Measurements from ENCODE around the gene FOXP1. TPM values are rescaled to one million over a fixed set of nuclear protein-coding genes. Genes with fewer than 3 reads are reported as not detected.

The FOXP1 gene
- total RNA-seq, 2 experiments from 2014 or later: 493 to 508 TPM

DNA sequence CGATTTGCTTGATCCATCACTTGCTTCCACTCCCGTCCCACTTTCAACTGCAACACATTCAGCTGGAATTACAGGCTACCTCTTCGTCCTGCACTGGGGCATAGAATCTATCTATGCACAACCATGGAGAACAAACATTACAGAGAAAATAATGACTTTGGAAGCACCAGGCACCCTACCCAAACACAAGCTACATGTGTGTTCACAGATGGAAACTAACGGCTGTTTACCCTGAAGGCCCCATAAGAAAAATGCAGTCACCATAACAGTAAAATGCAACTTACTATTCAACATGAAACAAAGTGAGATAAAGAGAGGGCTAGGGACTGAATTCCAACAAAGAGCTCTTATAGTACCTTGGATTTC is 496.8 kb downstream of the FOXP1 start:
- ATAC-seq (ENCODE audit: poor library complexity) (no peak), DNase-seq (no peak)
- H3K4me3 Mint-ChIP-seq: peak overlapping the region; percentile 69
- peak overlapping the region; percentile 86 for H3K27ac Mint-ChIP-seq
- Histone ChIP-seq H3K27me3 (ENCODE audit: control insufficient read depth in 1 of 2, insufficient read depth in 2 of 2, low read length in 2 of 2) (no peaks in the 10 kb centered on the region), H3K9me3 (ENCODE audit: control insufficient read depth in 1 of 2, insufficient read depth in 1 of 2, low read length in 2 of 2) (no peaks in the 10 kb centered on the region), H3K4me3 (ENCODE audit: low read length) (no peak overlapping the region), H3K36me3 (ENCODE audit: insufficient read depth, low read length) (peaks cover 21% of the 10 kb centered on the region), H3K4me1 (ENCODE audit: insufficient read depth, low read length) (peaks cover 82% of the 10 kb centered on the region), H3K27ac (ENCODE audit: low read depth in 1 of 2, low read length in 2 of 2) (peak overlapping the region; percentile 57 to 71)
- H3K36me3 Mint-ChIP-seq (ENCODE audit: low read depth): peaks cover 64% of the 10 kb centered on the region
- TF ChIP-seq, protein P1, sequence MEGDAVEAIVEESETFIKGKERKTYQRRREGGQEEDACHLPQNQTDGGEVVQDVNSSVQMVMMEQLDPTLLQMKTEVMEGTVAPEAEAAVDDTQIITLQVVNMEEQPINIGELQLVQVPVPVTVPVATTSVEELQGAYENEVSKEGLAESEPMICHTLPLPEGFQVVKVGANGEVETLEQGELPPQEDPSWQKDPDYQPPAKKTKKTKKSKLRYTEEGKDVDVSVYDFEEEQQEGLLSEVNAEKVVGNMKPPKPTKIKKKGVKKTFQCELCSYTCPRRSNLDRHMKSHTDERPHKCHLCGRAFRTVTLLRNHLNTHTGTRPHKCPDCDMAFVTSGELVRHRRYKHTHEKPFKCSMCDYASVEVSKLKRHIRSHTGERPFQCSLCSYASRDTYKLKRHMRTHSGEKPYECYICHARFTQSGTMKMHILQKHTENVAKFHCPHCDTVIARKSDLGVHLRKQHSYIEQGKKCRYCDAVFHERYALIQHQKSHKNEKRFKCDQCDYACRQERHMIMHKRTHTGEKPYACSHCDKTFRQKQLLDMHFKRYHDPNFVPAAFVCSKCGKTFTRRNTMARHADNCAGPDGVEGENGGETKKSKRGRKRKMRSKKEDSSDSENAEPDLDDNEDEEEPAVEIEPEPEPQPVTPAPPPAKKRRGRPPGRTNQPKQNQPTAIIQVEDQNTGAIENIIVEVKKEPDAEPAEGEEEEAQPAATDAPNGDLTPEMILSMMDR (IDR thresholded peaks at IDR 0.05): no peak
- CTCF ChIA-PET: interaction anchor here (1.6 kb wide), 1 partner anchor 16 kb away, joined by 4 read pairs; no protein-coding TSS in a partner anchor
- intact Hi-C loops (cut with DNase I, micrococcal nuclease): loop anchor here in 1 of 2 experiments (1.0 to 5.0 kb wide), 4 partner anchors 24 to 426 kb away; no protein-coding TSS in a partner anchor
- H3K27me3 Mint-ChIP-seq: no peaks in the 10 kb centered on the region
- peaks cover 86% of the 10 kb centered on the region for H3K4me1 Mint-ChIP-seq (ENCODE audit: low read depth)
- POLR2A ChIA-PET: interaction anchor here (0.6 to 2.3 kb wide), 14 partner anchors 9 to 258 kb away, joined by 3 to 19 read pairs (median 6); no protein-coding TSS in a partner anchor
- peaks cover 2% of the 10 kb centered on the region for H3K9me3 Mint-ChIP-seq

DNA sequence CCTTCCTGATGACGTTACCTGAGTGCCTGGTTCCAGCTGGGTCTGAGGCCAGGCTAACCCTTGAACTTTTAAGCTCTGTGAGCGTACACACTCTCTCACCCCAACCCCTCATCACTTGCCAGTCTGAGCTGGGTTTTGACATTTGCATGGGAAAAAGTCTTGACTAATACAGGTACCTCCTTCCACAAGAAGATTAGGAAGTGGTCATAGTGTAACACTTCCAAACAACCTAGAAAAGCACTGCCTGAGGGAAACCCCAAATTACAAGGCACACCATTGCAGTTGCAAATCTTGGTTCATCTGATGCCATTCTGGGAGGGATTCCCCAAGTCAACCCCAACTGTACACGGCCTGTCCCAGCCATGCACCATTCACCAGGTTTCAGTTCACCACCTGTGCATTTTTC is 499.8 kb downstream of the FOXP1 start:
- ATAC-seq (ENCODE audit: poor library complexity): no peak
- peaks cover 14% of the 10 kb centered on the region for H3K36me3 ChIP-seq (ENCODE audit: insufficient read depth, low read length)
- Mint-ChIP-seq H3K36me3 (ENCODE audit: low read depth) (peaks cover 59% of the 10 kb centered on the region), H3K27me3 (no peaks in the 10 kb centered on the region), H3K27ac (peak overlapping the region; percentile 86), H3K4me1 (ENCODE audit: low read depth) (peaks cover 92% of the 10 kb centered on the region), H3K4me3 (peak overlapping the region; percentile 52), H3K9me3 (peaks cover 2% of the 10 kb centered on the region)
- TF ChIP-seq, protein P1 (IDR thresholded peaks at IDR 0.05): no peak
- DNase-seq: peak in 2 of 14 experiments; percentile 60 to 68
- no peak overlapping the region for H3K4me3 ChIP-seq (ENCODE audit: low read length)
- ChIA-PET CTCF (interaction anchor here (0.7 to 1.7 kb wide), 2 partner anchors 18 to 460 kb away, joined by 3 read pairs; no protein-coding TSS in a partner anchor), POLR2A (interaction anchor here (1.3 kb wide), 1 partner anchor 48 kb away, joined by 3 read pairs; no protein-coding TSS in a partner anchor)
- no peaks in the 10 kb centered on the region for H3K27me3 ChIP-seq (ENCODE audit: control insufficient read depth in 1 of 2, insufficient read depth in 2 of 2, low read length in 2 of 2)
- H3K27ac ChIP-seq (ENCODE audit: low read depth in 1 of 2, low read length in 2 of 2): no peak overlapping the region
- H3K9me3 ChIP-seq (ENCODE audit: control insufficient read depth in 1 of 2, insufficient read depth in 1 of 2, low read length in 2 of 2): no peaks in the 10 kb centered on the region
- peaks cover 84% of the 10 kb centered on the region for H3K4me1 ChIP-seq (ENCODE audit: insufficient read depth, low read length)
- intact Hi-C loops (cut with DNase I, micrococcal nuclease): no loop called here

DNA sequence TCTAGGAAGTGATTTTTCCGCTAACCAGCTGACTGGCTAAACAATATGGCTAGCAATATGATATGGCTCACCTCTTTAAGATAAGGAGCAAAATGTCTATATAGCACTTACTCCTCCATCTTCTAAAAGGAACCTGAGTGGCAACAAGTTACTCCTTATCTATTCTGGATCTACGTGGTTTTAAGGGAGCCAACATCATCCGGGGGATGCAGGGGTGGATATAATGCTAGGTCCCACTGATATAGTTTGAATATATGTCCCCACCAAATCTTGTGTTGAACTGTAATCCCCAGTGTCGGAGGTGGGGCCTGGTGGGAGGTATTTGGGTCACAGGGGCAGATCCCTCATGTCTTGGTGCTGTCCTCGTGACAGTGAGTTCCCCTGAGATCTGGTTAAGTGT is 500.7 kb downstream of the FOXP1 start:
- Mint-ChIP-seq H3K4me1 (ENCODE audit: low read depth) (peaks cover 92% of the 10 kb centered on the region), H3K27ac (peak overlapping the region; percentile 86), H3K4me3 (peak overlapping the region; percentile 35), H3K9me3 (peaks cover 2% of the 10 kb centered on the region), H3K36me3 (ENCODE audit: low read depth) (peaks cover 57% of the 10 kb centered on the region), H3K27me3 (no peaks in the 10 kb centered on the region)
- Histone ChIP-seq H3K4me3 (ENCODE audit: low read length) (no peak overlapping the region), H3K9me3 (ENCODE audit: control insufficient read depth in 1 of 2, insufficient read depth in 1 of 2, low read length in 2 of 2) (no peaks in the 10 kb centered on the region), H3K27ac (ENCODE audit: low read depth in 1 of 2, low read length in 2 of 2) (no peak overlapping the region), H3K4me1 (ENCODE audit: insufficient read depth, low read length) (peaks cover 81% of the 10 kb centered on the region), H3K36me3 (ENCODE audit: insufficient read depth, low read length) (peaks cover 13% of the 10 kb centered on the region), H3K27me3 (ENCODE audit: control insufficient read depth in 1 of 2, insufficient read depth in 2 of 2, low read length in 2 of 2) (no peaks in the 10 kb centered on the region)
- POLR2A ChIA-PET: no interaction called here
- CTCF ChIA-PET: interaction anchor here (0.7 to 1.7 kb wide), 3 partner anchors 12 to 461 kb away, joined by 3 read pairs; no protein-coding TSS in a partner anchor
- no peak for ATAC-seq (ENCODE audit: poor library complexity)
- TF ChIP-seq, protein P1 (IDR thresholded peaks at IDR 0.05): no peak
- DNase-seq: no peak
- intact Hi-C loops (cut with DNase I, micrococcal nuclease): no loop called here
